Naive B cell (primary cell): ENCODE measurements around the gene ASPRV1. TPM values are rescaled to one million over a fixed set of nuclear protein-coding genes. Genes with fewer than 3 reads are reported as not detected.
A peak's percentile ranks its signal among the peaks of the same experiment; 100 is the strongest.

ENCODE experiments used
- ATAC-seq, 2 donors: fragments of 150-1000 bp; cut with Tn5 transposase; 2 replicates each; pipeline ENCODE4 v1.10.0; 2021; ENCODE audit warnings: low read depth in 2 of 2, mild to moderate bottlenecking in 2 of 2, moderate library complexity in 2 of 2
- DNase-seq: peaks from one replicate; pipeline ENCODE4 v3.0.0; 2022
- H3K27ac Mint-ChIP-seq, 6 donors: one replicate each; pipeline ENCODE4 v1.8.0; 2020 to 2022; ENCODE audit warnings: mild to moderate bottlenecking in 6 of 6, mixed read lengths in 6 of 6, moderate library complexity in 5 of 6, inconsistent platforms in 2 of 6
- H3K27me3 Mint-ChIP-seq, 3 donors: one replicate each; pipeline ENCODE4 v1.8.0; 2021 to 2022; ENCODE audit warnings: mixed read lengths in 3 of 3, mild to moderate bottlenecking in 1 of 3
- H3K36me3 Mint-ChIP-seq, 2 donors: one replicate each; pipeline ENCODE4 v1.8.0; 2020 to 2022; ENCODE audit warnings: mixed read lengths in 2 of 2, inconsistent platforms in 1 of 2, mild to moderate bottlenecking in 1 of 2
- H3K4me1 Mint-ChIP-seq, 3 donors: one replicate each; pipeline ENCODE4 v1.8.0; 2020 to 2022; ENCODE audit warnings: mixed read lengths in 3 of 3, inconsistent platforms in 1 of 3, mild to moderate bottlenecking in 1 of 3, moderate library complexity in 1 of 3
- H3K4me3 Mint-ChIP-seq, 8 donors: one replicate each; pipeline ENCODE4 v1.8.0; 2020 to 2022; ENCODE audit warnings: mild to moderate bottlenecking in 8 of 8, mixed read lengths in 8 of 8, moderate library complexity in 8 of 8, inconsistent platforms in 2 of 8
- H3K9me3 Mint-ChIP-seq, 7 donors: one replicate each; pipeline ENCODE4 v1.8.0; 2020 to 2022; ENCODE audit warnings: mixed read lengths in 7 of 7, mild to moderate bottlenecking in 5 of 7, inconsistent platforms in 2 of 7, moderate library complexity in 1 of 7
- polyA plus RNA-seq, 6 donors: library from polyadenylated mRNA; unstranded; fragments of 300-500 nt; fragmentation: Illumina TruSeq; gene quantifications; one replicate each; pipeline ENCODE4 v1.2.3, GENCODE V29; 2021; ENCODE audit warnings: low read depth in 6 of 6

The ASPRV1 gene
- polyA plus RNA-seq, 6 donors from 2014 or later = 0.12 to 0.44 (median 0.32) TPM; not detected in 1

GRCh38 chr2:69983392-69983966 lies 22.0 kb upstream of the ASPRV1 start:
- Mint-ChIP-seq H3K4me3 (no peak overlapping the region), H3K4me1 (peaks cover 0 to 5% (median 3%) of the 10 kb centered on the region in 3 donors), H3K9me3 (no peaks in the 10 kb centered on the region), H3K27ac (peak overlapping the region in 1 of 6 donors; percentile 47), H3K27me3 (no peaks in the 10 kb centered on the region), H3K36me3 (no peaks in the 10 kb centered on the region)
- DNase-seq (no peak), ATAC-seq (no peak)

GRCh38 chr2:69979902-69980807 lies 18.7 kb upstream of the ASPRV1 start:
- no peak overlapping the region for H3K4me3 Mint-ChIP-seq
- DNase-seq (no peak), ATAC-seq (no peak)
- peaks cover 2 to 3% (median 3%) of the 10 kb centered on the region in 3 donors for H3K4me1 Mint-ChIP-seq
- no peaks in the 10 kb centered on the region for H3K9me3 Mint-ChIP-seq
- no peaks in the 10 kb centered on the region for H3K27me3 Mint-ChIP-seq
- no peaks in the 10 kb centered on the region for H3K36me3 Mint-ChIP-seq
- no peak overlapping the region for H3K27ac Mint-ChIP-seq

- no peak overlapping the region for H3K4me3 Mint-ChIP-seq
- no peaks in the 10 kb centered on the region for H3K9me3 Mint-ChIP-seq
- DNase-seq = no peak
- no peaks in the 10 kb centered on the region for H3K36me3 Mint-ChIP-seq
- H3K27ac Mint-ChIP-seq = no peak overlapping the region
- no peak for ATAC-seq
- H3K27me3 Mint-ChIP-seq = no peaks in the 10 kb centered on the region
- peaks cover 0 to 2% (median 0%) of the 10 kb centered on the region in 3 donors for H3K4me1 Mint-ChIP-seq
Measured at GRCh38 chr2:69977906-69978482, 16.6 kb upstream of the ASPRV1 start.

- Mint-ChIP-seq H3K27ac (no peak overlapping the region), H3K27me3 (peaks cover 0 to 5% (median 0%) of the 10 kb centered on the region in 3 donors), H3K4me1 (peaks cover 0 to 4% (median 2%) of the 10 kb centered on the region in 3 donors), H3K9me3 (no peaks in the 10 kb centered on the region), H3K4me3 (no peak overlapping the region), H3K36me3 (no peaks in the 10 kb centered on the region)
- no peak for ATAC-seq
- no peak for DNase-seq
Measured at GRCh38 chr2:69977186-69977585, 15.8 kb upstream of the ASPRV1 start.

DNA sequence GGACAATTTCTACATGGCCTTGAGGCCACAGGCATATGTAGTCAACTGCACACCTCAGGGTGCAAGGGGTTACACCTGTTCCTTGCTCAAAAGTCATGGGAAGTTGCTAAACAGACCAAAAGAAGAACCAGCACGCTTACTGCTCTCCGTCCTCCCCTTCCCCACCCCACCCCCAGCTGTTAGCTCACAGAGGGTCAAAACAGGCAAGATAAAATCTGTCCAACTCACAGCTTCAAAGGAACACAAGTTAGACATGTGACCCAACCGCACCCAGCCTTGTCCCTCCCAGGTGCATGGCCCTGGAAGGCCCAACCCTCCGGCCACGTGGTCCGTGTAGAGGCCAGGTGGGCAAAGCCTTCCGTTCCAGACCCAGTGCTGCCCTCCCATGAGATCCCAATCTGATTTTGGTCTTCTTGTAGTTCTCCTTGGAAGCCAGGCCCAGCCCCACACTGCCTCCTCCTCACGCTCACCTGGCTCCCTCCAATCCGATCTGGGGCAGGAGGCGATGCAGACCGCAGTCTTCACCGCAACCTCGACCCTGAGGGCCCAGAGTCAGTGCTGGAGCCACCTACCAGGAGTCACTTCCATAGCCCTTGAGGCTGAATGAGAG lies 14.5 kb upstream of the ASPRV1 start:
- H3K4me1 Mint-ChIP-seq = peaks cover 0 to 4% (median 2%) of the 10 kb centered on the region in 3 donors
- H3K9me3 Mint-ChIP-seq = no peaks in the 10 kb centered on the region
- peaks cover 0 to 5% (median 0%) of the 10 kb centered on the region in 3 donors for H3K27me3 Mint-ChIP-seq
- no peak overlapping the region for H3K4me3 Mint-ChIP-seq
- no peak overlapping the region for H3K27ac Mint-ChIP-seq
- no peaks in the 10 kb centered on the region for H3K36me3 Mint-ChIP-seq
- no peak for ATAC-seq
- DNase-seq = no peak

DNA sequence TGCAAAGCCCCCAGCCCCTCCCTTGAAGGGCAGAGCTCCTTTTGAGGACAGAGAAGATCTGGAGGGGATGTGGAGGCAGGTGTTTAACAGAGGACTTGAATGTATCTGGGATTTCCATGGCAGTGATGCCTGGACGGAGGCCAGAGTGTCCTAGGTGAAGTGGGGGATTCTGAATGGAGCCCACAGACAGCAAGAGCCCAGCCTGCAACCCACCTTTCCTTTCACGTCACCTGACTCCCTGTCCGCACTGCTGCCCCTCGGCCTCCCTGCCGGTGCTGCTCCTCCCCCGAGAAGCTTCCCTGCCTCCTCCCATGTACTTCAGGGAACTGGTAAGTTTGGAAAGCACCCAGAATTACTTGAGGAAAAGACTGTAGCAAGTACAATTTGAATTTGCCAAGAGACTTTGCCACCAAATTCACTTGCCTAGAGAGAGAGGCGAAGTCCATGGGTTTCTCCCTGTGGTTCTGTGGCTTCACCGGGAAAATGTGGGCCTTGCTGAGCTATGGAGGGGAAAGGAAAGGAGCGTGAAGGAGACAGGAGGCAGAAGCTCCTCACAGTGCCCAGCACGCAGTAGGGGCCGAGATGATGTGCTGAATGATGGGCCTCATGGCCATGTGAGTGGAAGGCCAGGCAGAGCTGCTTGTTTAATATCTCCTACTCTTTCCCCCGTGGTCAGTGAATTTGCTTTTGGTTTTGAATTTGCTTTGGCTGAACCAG lies 13.9 kb upstream of the ASPRV1 start:
- no peak for ATAC-seq

DNA sequence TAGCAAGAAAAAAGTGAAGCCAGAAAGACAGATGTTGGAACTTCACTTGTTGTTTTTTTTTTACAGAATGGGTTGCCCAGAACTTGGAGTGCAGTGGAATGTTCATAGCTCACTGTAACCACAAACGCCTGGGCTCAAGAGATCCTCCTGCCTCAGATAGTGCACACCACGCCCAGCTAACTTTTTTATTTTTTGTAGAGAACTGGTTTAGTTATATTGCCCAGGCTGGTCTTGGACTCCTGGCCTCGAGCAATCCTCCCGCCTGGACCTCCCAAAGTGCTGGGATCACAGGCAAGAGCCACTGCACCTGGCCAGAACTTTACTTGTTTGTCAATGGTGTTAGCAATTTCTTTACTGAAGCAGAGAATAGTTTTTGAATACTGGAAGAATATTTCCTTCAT lies 11.9 kb upstream of the ASPRV1 start:
- Mint-ChIP-seq H3K27me3 (peaks cover 0 to 5% (median 0%) of the 10 kb centered on the region in 3 donors), H3K27ac (no peak overlapping the region), H3K9me3 (no peaks in the 10 kb centered on the region), H3K4me1 (peaks cover 0 to 4% (median 2%) of the 10 kb centered on the region in 3 donors), H3K36me3 (no peaks in the 10 kb centered on the region), H3K4me3 (no peak overlapping the region)
- no peak for DNase-seq
- no peak for ATAC-seq

More for the DNA sequence above, 13.9 kb upstream of the ASPRV1 start:
- peaks cover 0 to 5% (median 0%) of the 10 kb centered on the region in 3 donors for H3K27me3 Mint-ChIP-seq
- no peak overlapping the region for H3K4me3 Mint-ChIP-seq
- peak overlapping the region in 1 of 6 donors; percentile 87 for H3K27ac Mint-ChIP-seq
- H3K9me3 Mint-ChIP-seq = no peaks in the 10 kb centered on the region
- H3K36me3 Mint-ChIP-seq = no peaks in the 10 kb centered on the region
- DNase-seq = no peak
- H3K4me1 Mint-ChIP-seq = peaks cover 0 to 4% (median 2%) of the 10 kb centered on the region in 3 donors

DNA sequence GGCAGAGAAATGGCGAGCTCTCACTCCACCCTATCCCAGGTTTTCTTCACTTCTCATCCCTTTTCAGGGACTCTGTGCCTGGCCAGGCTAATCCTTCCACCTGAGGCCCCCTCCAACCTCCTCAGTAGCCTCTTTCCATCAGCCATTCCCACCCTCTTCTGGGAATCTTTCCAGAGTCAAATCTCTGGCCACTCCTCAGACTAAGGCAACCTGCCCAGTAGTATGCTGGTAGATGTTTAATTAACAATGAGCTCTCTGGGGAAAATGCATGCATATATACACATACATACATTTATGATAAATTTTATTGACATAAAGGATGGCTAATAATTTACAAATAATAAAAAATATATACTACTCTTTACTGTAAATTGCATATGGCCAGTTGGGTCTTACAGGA lies 11.4 kb upstream of the ASPRV1 start:
- no peak overlapping the region for H3K4me3 Mint-ChIP-seq
- no peak for DNase-seq
- H3K27me3 Mint-ChIP-seq = peaks cover 0 to 5% (median 0%) of the 10 kb centered on the region in 3 donors
- no peak overlapping the region for H3K27ac Mint-ChIP-seq
- H3K36me3 Mint-ChIP-seq = no peaks in the 10 kb centered on the region
- peaks cover 0 to 4% (median 2%) of the 10 kb centered on the region in 3 donors for H3K4me1 Mint-ChIP-seq
- H3K9me3 Mint-ChIP-seq = no peaks in the 10 kb centered on the region
- ATAC-seq = no peak

- ATAC-seq = no peak
- H3K27ac Mint-ChIP-seq = peak overlapping the region in 1 of 6 donors; percentile 57
- H3K4me3 Mint-ChIP-seq = no peak overlapping the region
Measured at GRCh38 chr2:69969991-69970390, 8.6 kb upstream of the ASPRV1 start.

DNA sequence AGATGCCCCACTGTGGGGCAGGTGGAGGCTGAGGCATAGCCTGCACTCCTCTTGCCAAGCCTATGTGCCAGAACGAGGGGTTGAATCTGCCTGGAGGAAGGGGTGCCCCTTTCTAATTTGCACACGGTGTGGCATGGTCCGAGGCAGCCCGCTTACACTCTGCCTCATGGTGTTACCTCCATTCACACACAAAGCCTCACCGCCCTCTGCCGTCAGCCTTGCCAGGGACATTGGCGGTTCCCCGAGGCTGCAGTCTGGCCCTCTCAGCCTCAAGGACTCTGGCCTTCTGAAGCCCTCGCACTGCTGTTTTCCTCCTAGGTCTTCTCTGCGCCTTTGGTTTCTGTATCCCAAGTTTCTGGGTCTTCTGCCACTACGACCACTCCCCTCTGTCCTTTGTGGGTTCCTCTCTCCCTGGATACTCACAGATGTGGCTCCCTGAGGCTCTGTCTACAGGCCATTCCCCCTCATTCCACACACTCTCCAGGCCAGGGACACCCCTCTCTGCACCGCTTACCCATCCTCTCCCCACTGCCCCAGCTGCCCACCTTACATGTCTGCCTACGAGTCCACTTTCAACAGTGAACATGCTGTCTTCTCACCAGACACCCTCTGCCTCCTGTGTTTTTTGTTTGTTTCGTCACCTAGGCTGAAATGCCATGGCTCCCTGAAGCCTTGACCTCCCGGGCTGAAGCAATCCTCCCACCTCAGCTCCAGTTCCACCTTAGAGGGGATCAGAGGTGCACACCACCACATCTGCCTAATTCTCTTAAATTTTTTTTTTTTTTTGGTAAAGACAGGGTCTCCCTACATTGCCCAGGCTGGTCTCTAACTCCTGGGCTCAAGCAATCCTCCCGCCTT lies 7.9 kb upstream of the ASPRV1 start:
- Mint-ChIP-seq H3K27me3 (peaks cover 0 to 5% (median 0%) of the 10 kb centered on the region in 3 donors), H3K36me3 (no peaks in the 10 kb centered on the region), H3K4me1 (peaks cover 0 to 4% (median 1%) of the 10 kb centered on the region in 3 donors), H3K27ac (peak overlapping the region in 3 of 6 donors; percentile 15 to 42 (median 21)), H3K9me3 (no peaks in the 10 kb centered on the region), H3K4me3 (no peak overlapping the region)
- ATAC-seq = no peak
- no peak for DNase-seq

More at GRCh38 chr2:69969991-69970390, 8.6 kb upstream of the ASPRV1 start:
- no peaks in the 10 kb centered on the region for H3K36me3 Mint-ChIP-seq
- no peak for DNase-seq
- peaks cover 0 to 4% (median 0%) of the 10 kb centered on the region in 3 donors for H3K4me1 Mint-ChIP-seq
- no peaks in the 10 kb centered on the region for H3K9me3 Mint-ChIP-seq
- H3K27me3 Mint-ChIP-seq = peaks cover 0 to 5% (median 0%) of the 10 kb centered on the region in 3 donors

- DNase-seq (no peak), ATAC-seq (no peak)
- Mint-ChIP-seq H3K27me3 (peaks cover 0 to 5% (median 0%) of the 10 kb centered on the region in 3 donors), H3K4me3 (no peak overlapping the region), H3K9me3 (no peaks in the 10 kb centered on the region), H3K36me3 (no peaks in the 10 kb centered on the region), H3K4me1 (peaks cover 0 to 4% (median 3%) of the 10 kb centered on the region in 3 donors), H3K27ac (no peak overlapping the region)
Measured at GRCh38 chr2:69968609-69969008, 7.2 kb upstream of the ASPRV1 start.

GRCh38 chr2:69966496-69966895 lies 5.1 kb upstream of the ASPRV1 start:
- H3K4me1 Mint-ChIP-seq = peaks cover 0 to 3% (median 0%) of the 10 kb centered on the region in 3 donors
- no peaks in the 10 kb centered on the region for H3K27me3 Mint-ChIP-seq
- no peaks in the 10 kb centered on the region for H3K9me3 Mint-ChIP-seq
- ATAC-seq = no peak
- no peak overlapping the region for H3K27ac Mint-ChIP-seq
- no peaks in the 10 kb centered on the region for H3K36me3 Mint-ChIP-seq
- no peak overlapping the region for H3K4me3 Mint-ChIP-seq
- DNase-seq = no peak
